VCaP (cell line): ENCODE results near the gene ABCC4.

Source experiments
- H3K27ac ChIP-seq: fragments of 450-650 bp; 2 replicates; pipeline ENCODE4 v1.5.1; 2017
- TF ChIP-seq, protein P1 (sequence below): fragments of 450-650 bp; conservative IDR thresholded peaks from 2 replicates; pipeline ENCODE4 v1.5.1; 2017; ENCODE audit warnings: mild to moderate bottlenecking, moderate library complexity

ABCC4 gene

DNA sequence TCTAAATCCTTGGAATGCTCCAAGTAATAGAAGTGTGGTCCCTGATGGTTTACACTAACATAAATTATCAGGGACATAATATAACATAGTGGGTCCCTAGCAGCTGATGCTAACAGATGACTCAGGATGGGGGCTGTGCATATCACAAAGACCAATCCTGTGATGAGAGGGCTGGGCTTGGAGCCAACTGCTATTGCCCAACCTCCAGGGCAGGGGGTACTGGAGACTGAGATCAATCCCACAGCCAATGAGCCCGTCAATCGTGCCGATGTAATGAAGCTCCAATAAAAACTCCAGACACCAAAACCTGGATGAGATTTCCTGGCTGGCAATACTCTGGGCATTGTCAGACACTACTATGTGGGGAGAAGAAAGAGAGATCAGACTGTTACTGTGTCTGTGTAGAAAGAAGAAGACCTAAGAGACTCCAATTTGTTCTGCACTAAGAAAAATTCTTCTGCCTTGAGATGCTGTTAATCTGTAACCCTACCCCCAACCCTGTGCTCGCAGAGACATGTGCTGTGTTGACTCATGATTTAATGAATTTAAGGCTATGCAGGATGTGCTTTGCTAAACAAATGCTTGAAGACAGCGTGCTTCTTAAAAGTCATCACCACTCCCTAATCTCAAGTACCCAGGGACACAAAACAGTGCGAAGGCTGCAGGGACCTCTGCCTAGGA lies 33.4 kb downstream of the ABCC4 start:
- peak overlapping the region; percentile 78 for H3K27ac ChIP-seq
- TF ChIP-seq, protein P1, sequence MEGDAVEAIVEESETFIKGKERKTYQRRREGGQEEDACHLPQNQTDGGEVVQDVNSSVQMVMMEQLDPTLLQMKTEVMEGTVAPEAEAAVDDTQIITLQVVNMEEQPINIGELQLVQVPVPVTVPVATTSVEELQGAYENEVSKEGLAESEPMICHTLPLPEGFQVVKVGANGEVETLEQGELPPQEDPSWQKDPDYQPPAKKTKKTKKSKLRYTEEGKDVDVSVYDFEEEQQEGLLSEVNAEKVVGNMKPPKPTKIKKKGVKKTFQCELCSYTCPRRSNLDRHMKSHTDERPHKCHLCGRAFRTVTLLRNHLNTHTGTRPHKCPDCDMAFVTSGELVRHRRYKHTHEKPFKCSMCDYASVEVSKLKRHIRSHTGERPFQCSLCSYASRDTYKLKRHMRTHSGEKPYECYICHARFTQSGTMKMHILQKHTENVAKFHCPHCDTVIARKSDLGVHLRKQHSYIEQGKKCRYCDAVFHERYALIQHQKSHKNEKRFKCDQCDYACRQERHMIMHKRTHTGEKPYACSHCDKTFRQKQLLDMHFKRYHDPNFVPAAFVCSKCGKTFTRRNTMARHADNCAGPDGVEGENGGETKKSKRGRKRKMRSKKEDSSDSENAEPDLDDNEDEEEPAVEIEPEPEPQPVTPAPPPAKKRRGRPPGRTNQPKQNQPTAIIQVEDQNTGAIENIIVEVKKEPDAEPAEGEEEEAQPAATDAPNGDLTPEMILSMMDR, result no peak

DNA sequence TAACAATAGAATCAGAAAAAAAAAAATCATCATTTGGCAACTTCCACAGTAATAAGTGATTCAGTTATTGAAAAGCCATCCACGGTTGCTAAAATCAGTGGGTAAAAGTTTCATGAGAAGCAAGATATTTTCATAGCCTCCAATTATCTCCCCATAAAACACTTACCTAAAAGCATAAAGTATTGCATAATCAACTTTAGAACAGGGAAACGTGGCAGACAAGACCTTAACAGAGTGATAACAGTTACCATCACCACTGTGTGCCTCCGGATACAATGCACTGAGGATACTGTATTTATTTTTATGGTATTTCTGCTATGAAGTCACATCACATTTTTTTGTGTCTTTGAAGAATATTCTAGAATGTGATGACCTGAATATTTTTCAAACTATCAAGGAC lies 37.0 kb downstream of the ABCC4 start:
- TF ChIP-seq, protein P1, result no peak
- H3K27ac ChIP-seq, result no peak overlapping the region

DNA sequence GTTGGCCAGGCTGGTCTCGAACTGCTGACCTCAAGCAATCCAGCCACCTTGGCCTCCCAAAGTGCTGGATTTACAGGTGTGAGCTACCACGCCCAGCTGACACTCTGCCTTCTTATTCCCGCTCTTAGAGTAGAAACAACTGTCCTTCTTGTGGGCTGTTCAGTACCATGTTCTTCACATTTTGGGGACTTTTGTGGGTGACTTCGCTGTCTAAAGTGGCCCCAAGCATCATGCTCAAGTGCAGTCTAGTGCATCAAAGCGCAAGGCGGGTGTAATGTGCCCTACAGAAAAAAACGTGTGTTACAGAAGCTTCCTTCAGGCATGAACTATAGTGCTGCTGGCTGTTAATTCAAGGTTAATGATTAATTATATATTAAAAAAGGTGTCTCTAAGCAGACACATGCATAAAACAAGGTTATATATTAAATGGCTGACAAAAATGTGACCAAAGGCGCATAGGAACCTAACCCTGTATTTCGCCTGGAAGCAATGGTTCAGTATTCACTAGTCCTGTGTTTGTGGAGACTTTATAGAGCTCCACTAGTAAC lies 38.3 kb downstream of the ABCC4 start:
- TF ChIP-seq, protein P1, result no peak
- no peak overlapping the region for H3K27ac ChIP-seq

DNA sequence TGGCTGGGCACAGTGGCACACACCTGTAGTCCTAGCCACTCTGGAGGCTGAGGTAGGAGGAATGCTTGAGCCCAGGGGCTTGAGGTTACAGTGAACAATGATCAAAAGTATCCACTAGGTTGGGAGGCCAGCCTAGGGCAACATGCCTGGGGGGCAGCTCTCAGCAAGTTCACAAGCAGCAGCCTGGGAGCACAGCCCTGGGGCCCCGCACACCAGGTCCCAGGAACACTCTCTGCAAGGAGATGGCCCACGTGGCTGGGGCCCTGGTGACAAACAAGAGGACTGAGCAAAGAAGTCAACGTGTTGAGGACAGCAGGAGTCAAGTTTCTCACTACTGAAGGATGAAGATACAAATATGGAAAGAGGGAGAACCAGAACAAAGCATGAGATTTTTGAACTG lies 39.3 kb downstream of the ABCC4 start:
- H3K27ac ChIP-seq, result no peak overlapping the region
- TF ChIP-seq, protein P1, result no peak

DNA sequence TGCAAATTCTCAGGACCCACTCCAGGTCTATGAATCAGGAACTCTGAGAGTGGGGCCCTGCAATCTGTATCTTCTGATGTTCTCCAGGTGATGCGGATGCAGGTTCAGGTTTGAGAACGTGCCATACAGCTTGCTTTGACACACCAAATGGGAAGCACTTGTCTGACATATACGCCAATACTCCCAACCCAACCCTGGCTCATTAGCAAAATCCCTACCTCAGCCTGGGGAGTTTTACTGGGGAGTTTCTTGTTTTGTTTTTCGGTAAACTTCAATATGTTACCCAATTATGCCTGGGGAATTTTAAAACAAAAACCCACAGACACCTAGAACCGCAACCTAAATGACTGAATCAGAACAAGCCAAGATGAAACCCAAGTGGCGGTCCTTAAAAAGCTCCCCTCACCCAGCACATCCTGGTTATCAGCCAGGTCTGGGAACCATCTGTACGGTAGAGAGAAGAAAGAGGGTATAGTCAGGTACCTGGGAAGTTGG lies 41.2 kb downstream of the ABCC4 start:
- TF ChIP-seq, protein P1, result no peak
- no peak overlapping the region for H3K27ac ChIP-seq

DNA sequence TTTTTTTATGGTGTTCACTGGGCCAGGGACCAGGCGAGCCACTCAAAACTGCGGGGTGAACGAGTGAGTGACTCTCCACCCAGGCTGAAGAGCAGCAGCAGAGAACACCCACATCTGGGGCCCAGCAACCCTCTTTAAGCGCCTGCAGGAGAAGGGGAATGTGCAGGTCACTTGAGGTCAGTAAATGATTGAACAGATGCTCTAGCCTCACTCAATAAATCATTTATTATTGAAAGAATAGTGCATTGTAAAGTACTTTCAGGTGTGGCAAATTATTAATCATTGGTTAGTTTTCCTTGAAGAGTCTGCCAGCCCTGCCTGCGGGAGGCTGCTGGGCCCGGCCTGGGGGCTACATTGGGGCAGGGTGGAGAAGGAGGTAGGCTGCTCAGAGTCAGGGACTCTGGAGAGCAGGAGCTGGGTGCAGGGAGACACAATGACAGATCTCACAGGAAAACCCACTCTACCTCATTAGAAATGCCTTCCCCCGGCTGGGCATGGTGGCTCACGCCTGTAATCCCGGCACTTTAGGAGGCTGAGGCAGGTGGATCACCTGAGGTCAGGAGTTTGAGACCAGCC lies 42.5 kb downstream of the ABCC4 start:
- TF ChIP-seq, protein P1, result no peak
- no peak overlapping the region for H3K27ac ChIP-seq

DNA sequence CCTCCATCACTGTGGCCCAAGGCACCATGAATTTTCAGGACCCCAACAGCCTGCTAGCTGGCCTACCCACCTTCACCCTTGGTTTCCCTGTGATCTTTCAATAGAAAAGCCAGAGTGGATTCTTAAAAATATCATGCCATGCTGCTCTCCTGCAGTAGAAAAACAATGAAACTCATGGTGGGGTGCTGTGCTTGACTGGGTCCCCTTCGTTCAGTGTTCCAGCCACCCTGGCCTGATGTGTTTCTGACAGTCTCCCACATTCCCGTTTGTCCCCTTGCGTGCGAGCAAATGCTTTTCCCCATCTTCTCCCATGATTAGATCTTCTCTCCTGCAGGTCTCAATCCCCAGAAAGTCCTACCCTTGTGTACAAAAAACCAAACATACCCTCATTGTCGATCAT lies 43.2 kb downstream of the ABCC4 start:
- TF ChIP-seq, protein P1, result no peak
- H3K27ac ChIP-seq, result no peak overlapping the region
